Measurements from ENCODE around the gene FBXO31. TPM values are rescaled to one million over a fixed set of nuclear protein-coding genes. Genes with fewer than 3 reads are reported as not detected.

FBXO31 gene
- total RNA-seq, 2 donors from 2014 or later = 57.9 to 161 TPM

GRCh38 chr16:87326151-87326571 lies 57.4 kb downstream of the FBXO31 start:
- no peak for TF ChIP-seq CTCF (IDR thresholded peaks at IDR 0.05)
- Histone ChIP-seq H3K4me3 (no peak overlapping the region), H3K4me1 (ENCODE audit: control insufficient read depth in 1 of 2, low read depth in 2 of 2) (peaks cover 0 to 5% of the 10 kb centered on the region in 2 donors), H3K27me3 (replicated peaks; ENCODE audit: insufficient read depth) (no peaks in the 10 kb centered on the region), H3K36me3 (peaks cover 28% of the 10 kb centered on the region), H3K27ac (no peak overlapping the region), H3K9me3 (no peaks in the 10 kb centered on the region)
- DNase-seq (ENCODE audit: low spot score) (no peak), ATAC-seq (ENCODE audit: insufficient number of reproducible peaks, low FRiP score, low read depth) (no peak)

GRCh38 chr16:87325423-87325858 lies 58.1 kb downstream of the FBXO31 start:
- ATAC-seq (ENCODE audit: insufficient number of reproducible peaks, low FRiP score, low read depth) = no peak
- peaks cover 0 to 5% of the 10 kb centered on the region in 2 donors for H3K4me1 ChIP-seq (ENCODE audit: control insufficient read depth in 1 of 2, low read depth in 2 of 2)
- peaks cover 22% of the 10 kb centered on the region for H3K36me3 ChIP-seq
- H3K27me3 ChIP-seq (replicated peaks; ENCODE audit: insufficient read depth) = no peaks in the 10 kb centered on the region
- no peak for DNase-seq (ENCODE audit: low spot score)
- no peak overlapping the region for H3K4me3 ChIP-seq
- no peak overlapping the region for H3K27ac ChIP-seq
- no peaks in the 10 kb centered on the region for H3K9me3 ChIP-seq
- TF ChIP-seq CTCF (IDR thresholded peaks at IDR 0.05) = no peak

- H3K9me3 ChIP-seq = no peaks in the 10 kb centered on the region
- H3K4me3 ChIP-seq = no peak overlapping the region
- TF ChIP-seq CTCF (IDR thresholded peaks at IDR 0.05) = peak; percentile 76
- peaks cover 15% of the 10 kb centered on the region for H3K36me3 ChIP-seq
- H3K27ac ChIP-seq = no peak overlapping the region
- ATAC-seq (ENCODE audit: insufficient number of reproducible peaks, low FRiP score, low read depth) = no peak
- no peak for DNase-seq (ENCODE audit: low spot score)
- peaks cover 0 to 5% of the 10 kb centered on the region in 2 donors for H3K4me1 ChIP-seq (ENCODE audit: control insufficient read depth in 1 of 2, low read depth in 2 of 2)
- H3K27me3 ChIP-seq (replicated peaks; ENCODE audit: insufficient read depth) = no peaks in the 10 kb centered on the region
These were observed 58.9 kb downstream of the FBXO31 start for GRCh38 chr16:87324411-87325275.

- Histone ChIP-seq H3K4me3 (no peak overlapping the region), H3K9me3 (no peaks in the 10 kb centered on the region), H3K27me3 (replicated peaks; ENCODE audit: insufficient read depth) (no peaks in the 10 kb centered on the region), H3K27ac (no peak overlapping the region), H3K36me3 (peaks cover 7% of the 10 kb centered on the region), H3K4me1 (ENCODE audit: control insufficient read depth in 1 of 2, low read depth in 2 of 2) (peaks cover 0 to 5% of the 10 kb centered on the region in 2 donors)
- TF ChIP-seq CTCF (IDR thresholded peaks at IDR 0.05) = no peak
- DNase-seq (ENCODE audit: low spot score) (no peak), ATAC-seq (ENCODE audit: insufficient number of reproducible peaks, low FRiP score, low read depth) (no peak)
These were observed 59.7 kb downstream of the FBXO31 start for GRCh38 chr16:87323727-87324410.

Measured in thoracic aorta (tissue), 2 donors.